RWPE2 (cell line): Measurements from ENCODE around the gene CBLIF.
"Not testable (repeated sequence)": the region's sequence is repeated elsewhere in the genome, so short reads cannot be mapped to it uniquely, and the experiment has no call there.

Experiments used
- ATAC-seq: fragments of 200-7000 bp; cut with Tn5 transposase; 3 replicates; pipeline ENCODE4 v1.9.1; 2021; ENCODE audit warnings: low read depth
- DNase-seq: peaks from one replicate; pipeline ENCODE4 v3.0.0-alpha.2; 2020; ENCODE audit warnings: low spot score
- H3K27ac ChIP-seq: fragments of 450-650 bp; 2 replicates; pipeline ENCODE4 v1.5.1; 2017; ENCODE audit warnings: mild to moderate bottlenecking; ENCODE audit not compliant: poor library complexity, severe bottlenecking
- H3K27me3 ChIP-seq: fragments of 250-450 bp; sonication (Bioruptor Pico); 2 replicates; pipeline ENCODE4 v1.5.1; 2021; ENCODE audit warnings: mild to moderate bottlenecking, moderate library complexity; ENCODE audit not compliant: insufficient read depth, poor library complexity, severe bottlenecking
- H3K36me3 ChIP-seq: fragments of 250-450 bp; sonication (Bioruptor Pico); 2 replicates; pipeline ENCODE4 v1.5.1; 2020; ENCODE audit warnings: low read depth, mild to moderate bottlenecking, moderate library complexity
- H3K4me1 ChIP-seq: fragments of 250-450 bp; sonication (Bioruptor Pico); 2 replicates; pipeline ENCODE4 v1.5.1; 2021; ENCODE audit warnings: mild to moderate bottlenecking, moderate library complexity; ENCODE audit not compliant: insufficient read depth, poor library complexity, severe bottlenecking
- H3K4me3 ChIP-seq: fragments of 250-450 bp; sonication (Bioruptor Pico); 2 replicates; pipeline ENCODE4 v1.5.1; 2021; ENCODE audit warnings: mild to moderate bottlenecking, moderate library complexity; ENCODE audit not compliant: severe bottlenecking
- H3K9me3 ChIP-seq: fragments of 250-450 bp; sonication (Bioruptor Pico); 2 replicates; pipeline ENCODE4 v1.5.1; 2021; ENCODE audit warnings: mild to moderate bottlenecking, moderate library complexity; ENCODE audit not compliant: severe bottlenecking
- TF ChIP-seq, protein P1 (sequence below): fragments of 450-650 bp; IDR thresholded peaks from one replicate; pipeline ENCODE4 v1.5.1; 2017; ENCODE audit warnings: mild to moderate bottlenecking, moderate library complexity; ENCODE audit not compliant: poor library complexity, severe bottlenecking

CBLIF gene

DNA sequence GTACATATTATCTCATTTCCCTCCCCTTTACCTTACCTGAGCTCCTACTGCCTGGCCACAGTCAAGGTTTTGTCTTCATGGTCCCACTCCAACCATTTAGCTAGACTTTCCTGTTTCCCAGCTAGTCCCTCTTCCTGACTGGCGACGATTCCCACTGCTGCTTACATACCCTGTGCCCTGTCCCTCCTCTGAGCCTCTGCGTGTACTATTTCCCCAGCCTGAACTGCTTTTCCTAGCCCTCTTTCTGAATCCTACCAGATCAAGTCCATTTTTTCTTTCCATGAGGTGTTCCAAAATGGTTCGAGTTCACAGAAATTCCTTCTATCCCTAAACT lies 58.1 kb downstream of the CBLIF start:
- peaks cover 19% of the 10 kb centered on the region for H3K4me1 ChIP-seq
- H3K36me3 ChIP-seq = peaks cover 32% of the 10 kb centered on the region
- peak overlapping the region; percentile 29 for H3K27ac ChIP-seq
- H3K4me3 ChIP-seq = no peak overlapping the region
- ATAC-seq (no peak), DNase-seq (no peak)
- H3K9me3 ChIP-seq = peaks cover 4% of the 10 kb centered on the region
- TF ChIP-seq, protein P1, sequence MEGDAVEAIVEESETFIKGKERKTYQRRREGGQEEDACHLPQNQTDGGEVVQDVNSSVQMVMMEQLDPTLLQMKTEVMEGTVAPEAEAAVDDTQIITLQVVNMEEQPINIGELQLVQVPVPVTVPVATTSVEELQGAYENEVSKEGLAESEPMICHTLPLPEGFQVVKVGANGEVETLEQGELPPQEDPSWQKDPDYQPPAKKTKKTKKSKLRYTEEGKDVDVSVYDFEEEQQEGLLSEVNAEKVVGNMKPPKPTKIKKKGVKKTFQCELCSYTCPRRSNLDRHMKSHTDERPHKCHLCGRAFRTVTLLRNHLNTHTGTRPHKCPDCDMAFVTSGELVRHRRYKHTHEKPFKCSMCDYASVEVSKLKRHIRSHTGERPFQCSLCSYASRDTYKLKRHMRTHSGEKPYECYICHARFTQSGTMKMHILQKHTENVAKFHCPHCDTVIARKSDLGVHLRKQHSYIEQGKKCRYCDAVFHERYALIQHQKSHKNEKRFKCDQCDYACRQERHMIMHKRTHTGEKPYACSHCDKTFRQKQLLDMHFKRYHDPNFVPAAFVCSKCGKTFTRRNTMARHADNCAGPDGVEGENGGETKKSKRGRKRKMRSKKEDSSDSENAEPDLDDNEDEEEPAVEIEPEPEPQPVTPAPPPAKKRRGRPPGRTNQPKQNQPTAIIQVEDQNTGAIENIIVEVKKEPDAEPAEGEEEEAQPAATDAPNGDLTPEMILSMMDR = no peak
- H3K27me3 ChIP-seq = no peaks in the 10 kb centered on the region

GRCh38 chr11:59785818-59786217 lies 59.5 kb downstream of the CBLIF start:
- Histone ChIP-seq H3K4me1 (peaks cover 19% of the 10 kb centered on the region), H3K9me3 (peaks cover 4% of the 10 kb centered on the region), H3K27me3 (no peaks in the 10 kb centered on the region), H3K27ac (no peak overlapping the region), H3K36me3 (peaks cover 26% of the 10 kb centered on the region), H3K4me3 (no peak overlapping the region)
- no peak for DNase-seq
- TF ChIP-seq, protein P1 = no peak
- no peak for ATAC-seq

DNA sequence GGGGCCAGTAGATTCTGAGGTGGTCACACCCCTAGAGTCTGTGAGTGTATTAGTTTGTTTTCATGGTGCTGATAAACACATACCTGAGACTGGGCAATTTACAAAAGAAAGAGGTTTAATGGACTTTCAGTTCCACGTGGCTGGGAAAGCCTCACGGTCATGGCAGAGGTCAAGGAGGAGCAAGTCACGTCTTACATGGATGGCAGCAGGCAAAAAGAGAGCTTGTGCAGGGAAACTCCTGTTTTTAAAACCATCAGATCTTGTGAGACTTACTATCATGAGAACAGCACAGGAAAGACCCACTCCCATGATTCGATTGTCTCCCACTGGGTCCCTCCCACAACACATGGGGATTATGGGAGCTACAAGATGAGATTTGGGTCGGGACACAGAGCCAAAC lies 60.9 kb downstream of the CBLIF start:
- DNase-seq, H3K9me3 ChIP-seq, H3K4me3 ChIP-seq, ATAC-seq, H3K27ac ChIP-seq, H3K27me3 ChIP-seq: not testable (repeated sequence)
- H3K36me3 ChIP-seq = peaks cover 19% of the 10 kb centered on the region
- peaks cover 19% of the 10 kb centered on the region for H3K4me1 ChIP-seq

DNA sequence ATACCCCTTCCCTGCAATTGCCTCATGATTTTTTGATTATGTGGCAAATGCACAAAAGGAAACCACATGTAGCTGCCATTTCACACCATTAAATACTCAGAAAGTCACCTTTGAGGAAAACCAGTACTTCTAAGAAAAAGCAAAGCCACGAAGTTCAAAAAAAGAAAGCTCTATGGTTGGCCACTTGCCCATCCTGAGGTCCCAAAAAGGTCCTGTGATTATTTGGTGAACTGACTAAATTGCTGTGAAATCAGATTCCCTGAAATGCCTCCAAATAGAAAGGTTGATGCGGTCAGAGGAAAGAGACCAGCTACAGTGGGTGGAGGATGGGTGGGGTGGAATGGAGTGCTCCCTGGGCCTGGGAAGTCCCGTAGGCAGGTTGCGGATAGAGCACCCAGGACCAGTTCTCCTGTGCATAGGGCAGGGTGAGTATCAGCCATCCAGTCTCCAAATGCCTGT lies 61.6 kb downstream of the CBLIF start:
- Histone ChIP-seq H3K27ac (no peak overlapping the region), H3K4me1 (peaks cover 19% of the 10 kb centered on the region), H3K27me3 (no peaks in the 10 kb centered on the region), H3K36me3 (peaks cover 14% of the 10 kb centered on the region), H3K9me3 (peaks cover 4% of the 10 kb centered on the region), H3K4me3 (no peak overlapping the region)
- TF ChIP-seq, protein P1 = no peak
- DNase-seq = no peak
- no peak for ATAC-seq

DNA sequence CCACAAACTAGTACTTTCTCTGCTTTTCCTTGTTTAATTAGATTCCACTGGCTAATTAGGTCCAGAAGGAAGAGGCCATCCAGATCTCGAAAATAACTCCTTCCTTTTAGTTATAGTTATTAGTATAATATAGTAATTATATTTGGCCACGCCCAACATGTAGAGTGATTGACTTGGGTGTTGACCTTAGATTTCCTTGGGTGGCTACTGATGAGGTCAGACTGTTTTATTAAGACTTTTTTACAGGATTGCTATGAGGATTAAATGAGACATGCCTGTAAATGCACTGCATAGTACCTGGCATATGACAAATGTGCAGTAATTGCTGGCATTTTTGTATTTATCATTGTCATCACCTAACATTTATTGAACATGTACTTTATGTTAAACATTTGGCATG lies 63.2 kb downstream of the CBLIF start:
- TF ChIP-seq, protein P1 = no peak
- ATAC-seq (no peak), DNase-seq (no peak)
- Histone ChIP-seq H3K9me3 (peaks cover 4% of the 10 kb centered on the region), H3K27ac (no peak overlapping the region), H3K36me3 (no peaks in the 10 kb centered on the region; the same call in 1 of the 2 replicates), H3K27me3 (no peaks in the 10 kb centered on the region), H3K4me1 (peaks cover 10% of the 10 kb centered on the region), H3K4me3 (no peak overlapping the region)
